GM19395 (cell line): ENCODE measurements around the gene SEMA4C.
A peak's percentile ranks its signal among the peaks of the same experiment; 100 is the strongest.
"Not testable (repeated sequence)": the region's sequence is repeated elsewhere in the genome, so short reads cannot be mapped to it uniquely, and the experiment has no call there.

ENCODE experiments used
- ATAC-seq: cut with Tn5 transposase; IDR thresholded peaks from one replicate; pipeline ENCODE4 v1.9.1; 2021; ENCODE audit warnings: mild to moderate bottlenecking, moderate library complexity; ENCODE audit not compliant: unreplicated experiment

Gene SEMA4C

DNA sequence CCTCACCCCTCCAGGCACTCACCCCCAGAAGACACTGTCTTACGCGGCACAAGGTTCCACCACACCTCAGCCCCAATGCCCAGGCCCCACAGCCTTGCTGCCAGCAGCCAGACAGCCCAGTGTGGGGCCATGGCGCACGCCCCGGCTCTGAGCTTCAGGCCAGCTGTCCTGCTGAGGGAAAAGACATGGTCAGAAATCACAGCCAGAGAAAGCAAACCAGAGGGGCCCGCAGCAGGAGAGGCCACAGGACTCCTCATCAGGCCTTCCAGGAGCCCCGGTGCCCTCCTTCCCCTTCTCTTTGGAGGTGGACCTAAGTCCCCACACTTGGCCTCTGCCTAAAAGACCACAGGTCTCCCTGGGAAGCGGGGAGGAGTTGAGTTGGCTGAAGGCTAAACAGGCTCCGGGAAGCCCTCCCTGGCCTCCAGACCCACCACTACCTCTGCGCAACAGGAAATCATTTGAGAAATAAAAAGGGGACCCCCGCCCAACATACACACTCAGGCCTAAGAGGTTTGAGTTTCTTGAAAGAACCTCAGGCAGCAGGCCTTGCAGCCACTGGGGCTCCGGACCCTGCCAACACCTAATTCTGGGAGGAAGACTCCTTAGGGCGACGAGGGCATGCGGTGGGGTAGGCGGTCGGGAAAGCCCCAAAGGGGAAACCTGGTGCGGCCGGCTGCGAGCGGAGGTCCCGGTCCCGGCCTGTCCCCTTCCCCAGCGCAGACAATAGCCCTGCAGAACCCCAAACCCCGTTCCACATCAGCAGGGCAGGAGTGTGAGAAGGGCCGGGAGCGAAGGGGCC, 1.9 kb downstream of the SEMA4C start:
- peak; percentile 23 for ATAC-seq

DNA sequence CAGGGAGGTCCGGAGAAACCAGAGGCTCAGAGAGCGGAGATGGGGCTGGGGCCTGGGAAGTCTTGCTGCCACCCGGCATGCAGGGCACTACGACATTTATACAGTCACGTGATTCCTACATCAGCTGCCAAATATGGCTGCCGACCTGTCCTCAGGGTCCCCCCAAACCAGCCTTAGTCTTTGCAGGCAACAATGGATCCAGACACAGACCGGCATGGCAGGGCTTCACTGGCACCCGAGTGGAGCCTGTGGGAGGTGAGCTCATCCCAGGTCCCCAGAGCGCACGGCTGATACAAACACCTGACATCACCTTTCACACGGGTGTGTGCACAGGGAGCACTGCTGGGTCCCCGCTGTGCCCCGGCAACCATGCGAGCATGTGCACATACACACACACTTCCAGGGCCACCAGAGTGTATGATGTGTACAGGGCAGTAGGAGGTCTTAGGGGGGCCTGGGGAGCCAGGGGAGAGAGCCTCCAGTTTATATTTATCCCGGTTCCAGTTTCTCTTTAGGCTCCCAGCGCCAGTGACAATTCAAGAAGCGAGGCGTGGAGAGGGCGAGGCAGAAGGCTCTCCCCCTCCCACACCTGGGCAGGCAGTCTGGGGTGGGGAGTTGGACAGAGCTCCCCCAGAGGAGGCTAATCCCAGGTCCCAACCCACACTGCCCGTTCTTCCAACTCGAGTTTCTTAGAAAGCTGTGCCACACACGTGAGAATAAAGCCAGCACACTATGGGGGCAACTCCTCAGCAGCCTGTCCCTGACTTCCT, 2.7 kb downstream of the SEMA4C start:
- ATAC-seq, result no peak

DNA sequence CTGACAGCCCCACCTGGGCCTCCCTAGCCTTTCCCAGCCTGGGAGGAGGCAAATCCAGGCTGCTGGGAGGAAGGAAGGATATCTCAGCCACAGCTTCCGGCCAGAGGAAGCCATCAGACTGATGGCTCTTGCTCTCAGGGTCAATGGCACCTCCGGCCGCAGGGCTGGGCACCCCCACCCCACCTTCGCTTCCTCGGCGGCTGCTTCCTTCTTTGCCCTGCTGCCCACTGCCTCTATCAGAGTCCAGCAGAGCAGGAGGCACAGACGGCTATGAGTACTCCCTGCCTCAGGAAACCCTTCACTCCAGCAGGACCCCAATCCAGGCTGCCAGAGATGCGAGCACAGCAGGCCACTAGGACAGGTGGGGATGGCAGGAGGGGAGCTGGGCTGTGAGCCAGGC, 3.3 kb downstream of the SEMA4C start:
- no peak for ATAC-seq

DNA sequence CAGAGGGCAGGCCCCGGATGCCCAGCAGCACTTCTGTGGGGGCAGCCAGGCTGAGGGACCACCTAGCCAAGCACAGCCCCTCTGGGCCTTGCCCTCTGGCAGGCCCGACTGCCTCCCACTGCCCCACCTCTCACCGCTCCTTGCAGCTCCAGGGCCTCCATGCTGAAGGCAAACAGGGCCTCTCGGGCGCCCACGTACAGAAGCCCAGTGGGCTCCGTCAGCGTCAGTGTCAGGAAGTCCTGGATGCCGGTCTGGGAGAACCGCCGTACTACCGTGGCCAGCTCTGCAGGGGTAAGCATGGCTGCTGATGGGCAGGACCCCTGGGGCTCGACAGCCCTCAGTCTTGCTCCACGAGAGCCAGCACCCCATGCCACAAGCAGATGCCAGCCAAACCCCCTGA, 3.7 kb downstream of the SEMA4C start:
- ATAC-seq, result no peak

DNA sequence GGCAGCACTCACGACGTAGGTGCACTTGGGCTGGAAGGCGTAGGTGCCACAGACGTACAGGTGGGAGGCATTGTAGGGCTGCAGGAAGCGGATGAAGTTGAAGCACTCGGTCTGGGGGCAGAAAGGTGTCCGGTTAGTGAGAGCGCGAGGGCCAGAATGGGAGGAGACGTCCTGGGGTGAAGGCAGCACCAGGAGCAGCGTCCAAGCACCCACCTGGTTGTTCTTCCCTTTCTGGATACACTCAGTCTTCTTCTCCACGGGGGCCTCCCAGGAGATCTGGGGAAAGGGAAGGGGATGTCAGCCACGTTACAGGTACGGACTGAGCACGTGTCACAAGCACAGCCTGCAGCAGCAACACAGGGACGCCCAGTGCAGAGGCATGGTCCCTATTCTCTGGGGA, 4.2 kb downstream of the SEMA4C start:
- no peak for ATAC-seq

DNA sequence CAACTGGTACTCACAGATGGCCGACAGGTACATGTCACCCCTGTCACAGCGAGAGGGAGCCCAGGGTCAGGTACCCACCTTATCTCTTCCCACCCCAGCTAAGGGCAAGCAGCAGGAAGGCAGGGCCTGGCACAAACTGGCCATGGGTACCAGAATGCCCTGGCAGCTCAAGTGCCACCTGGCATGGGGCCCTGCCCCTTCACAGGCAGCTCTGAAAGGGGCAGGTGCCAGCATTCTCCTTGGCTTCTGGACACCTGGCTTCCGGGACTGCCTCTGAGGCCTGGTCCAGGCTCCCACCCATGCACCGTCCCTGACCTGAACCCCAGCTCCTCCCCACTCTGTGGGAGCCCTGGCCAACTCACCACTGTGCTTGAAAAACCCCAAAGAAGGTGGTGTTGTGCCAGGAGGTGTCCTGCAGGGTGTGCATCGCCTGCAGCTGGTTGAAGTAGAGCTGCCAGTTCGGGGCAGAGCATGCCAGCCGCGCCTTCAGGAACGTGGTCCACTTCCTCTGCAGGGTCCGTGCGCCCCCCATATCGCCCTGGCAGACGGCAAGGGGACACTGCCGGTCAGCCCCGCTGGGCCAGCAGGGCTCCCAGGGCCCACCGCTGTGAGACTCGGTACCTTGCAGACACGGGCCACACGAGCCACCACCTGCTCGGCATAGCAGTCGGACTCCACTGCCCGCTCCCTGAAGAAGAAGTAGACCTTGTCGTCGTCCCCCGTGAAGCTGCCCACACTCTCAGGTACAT, 5.4 kb downstream of the SEMA4C start:
- no peak for ATAC-seq

DNA sequence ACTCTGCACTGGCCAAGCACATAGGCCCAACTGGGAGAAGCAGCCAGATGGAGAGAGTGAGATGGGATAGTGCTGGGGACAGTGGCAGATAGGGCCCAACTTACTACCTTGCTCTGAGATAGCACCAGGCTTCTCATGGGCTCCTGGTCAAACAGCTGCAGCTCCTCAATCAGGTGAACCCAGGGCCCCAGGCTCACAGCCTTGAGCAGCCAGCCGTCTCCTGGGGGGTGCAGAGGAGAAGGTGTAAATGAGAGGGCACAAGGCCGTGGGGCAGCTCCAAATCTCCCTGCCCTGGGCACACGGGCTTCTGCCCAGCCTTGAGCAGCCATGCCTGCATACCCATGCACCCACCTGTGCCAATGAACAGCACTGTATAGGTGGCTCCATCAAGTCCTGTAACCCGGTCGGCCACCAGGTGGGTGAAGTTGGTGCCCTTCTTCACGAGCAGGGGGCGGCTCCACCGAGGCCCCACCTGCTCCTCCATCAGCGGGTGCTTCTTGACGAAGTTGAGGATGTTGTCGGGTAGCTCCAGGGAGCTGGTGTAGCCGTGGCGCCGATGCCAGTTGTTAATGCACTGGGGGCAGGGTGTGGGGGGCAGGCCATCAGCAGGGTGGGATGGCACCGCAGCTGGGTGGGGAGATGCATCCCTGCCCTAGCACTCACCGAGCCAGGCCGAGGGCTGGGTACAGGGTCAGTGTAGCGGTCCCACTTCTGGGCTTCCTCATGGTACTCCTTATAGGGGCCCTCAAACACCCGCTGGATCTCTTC, 6.1 kb downstream of the SEMA4C start:
- ATAC-seq, result no peak

DNA sequence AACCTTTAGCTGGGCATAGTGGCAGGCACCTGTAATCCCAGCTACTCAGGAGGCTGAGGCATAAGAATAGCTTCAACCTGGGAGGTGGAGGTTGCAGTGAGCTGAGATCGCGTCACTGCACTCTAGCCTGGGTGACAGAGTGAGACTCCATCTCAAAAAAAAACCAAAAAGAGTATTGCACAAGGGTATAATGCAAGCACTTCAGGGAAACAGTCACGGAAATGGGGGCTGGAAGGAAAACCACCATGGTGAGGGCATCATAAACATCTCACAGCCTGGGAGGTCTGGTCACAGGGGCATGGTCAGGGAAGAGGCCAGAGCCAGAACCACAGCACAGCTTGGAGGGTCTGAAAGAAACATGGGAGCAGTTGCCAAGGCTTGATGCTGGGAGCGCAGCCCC, 6.8 kb downstream of the SEMA4C start:
- not testable (repeated sequence) for ATAC-seq

DNA sequence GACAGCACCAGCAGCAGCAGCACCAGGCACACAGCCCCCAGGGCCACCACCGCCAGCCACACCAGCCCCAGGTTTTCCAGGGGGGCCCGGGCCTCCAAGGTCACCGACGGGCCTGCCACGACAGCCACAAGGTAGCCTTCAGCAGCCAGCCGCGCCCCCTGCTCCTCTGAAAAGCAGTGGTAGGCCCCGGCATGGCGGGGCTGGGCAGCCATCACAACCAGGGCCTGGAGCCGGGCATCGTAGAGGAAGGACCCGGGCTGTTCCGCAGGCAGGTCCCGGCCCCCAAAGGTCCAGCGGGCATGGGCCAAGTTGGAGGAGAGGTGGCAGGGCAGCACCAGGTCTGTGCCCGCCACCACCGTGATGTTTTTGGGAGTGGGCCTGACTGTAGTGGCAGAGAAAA, 8.8 kb downstream of the SEMA4C start:
- ATAC-seq, result no peak

DNA sequence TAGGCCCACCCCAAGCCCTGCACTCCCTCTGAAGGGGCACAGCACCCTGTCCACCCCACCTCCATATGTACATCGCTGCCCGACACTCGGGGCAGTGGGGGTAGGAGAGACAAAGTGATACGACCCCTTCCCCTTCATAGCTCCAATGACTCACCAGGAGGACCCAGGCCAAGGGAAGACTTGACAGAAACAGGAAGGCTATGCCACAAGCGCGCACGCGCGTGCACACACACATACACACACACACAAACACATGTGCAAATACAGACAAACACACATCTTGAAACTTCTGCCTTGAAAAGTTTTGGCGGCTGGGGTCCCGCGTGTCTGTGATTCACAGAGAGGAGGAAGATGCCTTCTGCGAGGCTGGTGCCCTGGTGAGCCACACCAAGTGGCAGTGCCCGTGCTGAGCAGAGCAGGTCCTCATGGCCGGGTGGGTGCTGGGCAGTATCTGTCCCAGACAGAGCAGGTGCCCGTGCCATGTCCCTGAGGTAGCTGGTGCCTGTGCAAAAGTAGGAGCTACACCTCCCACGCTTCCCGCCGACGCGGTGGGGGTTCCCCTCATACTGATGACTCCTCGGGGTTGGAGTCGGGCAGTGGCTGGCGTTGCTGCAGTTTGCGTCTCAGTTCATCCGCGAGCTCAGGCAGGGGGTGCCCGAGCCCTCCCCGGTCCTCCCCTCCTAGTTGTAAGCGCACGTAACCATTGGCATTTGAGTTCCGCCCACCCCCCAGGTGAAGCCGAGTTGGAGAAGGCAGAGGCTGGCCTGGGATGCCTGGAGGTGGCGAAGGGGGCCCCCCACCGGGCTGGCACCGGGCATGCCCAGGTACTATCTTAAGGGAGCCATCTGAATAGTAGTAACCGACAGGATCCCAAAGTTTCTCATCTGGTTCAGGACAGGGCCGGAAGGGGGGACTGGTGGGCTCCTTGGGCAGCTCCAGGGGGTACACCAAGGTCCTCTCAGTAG, 9.5 kb downstream of the SEMA4C start:
- no peak for ATAC-seq

DNA sequence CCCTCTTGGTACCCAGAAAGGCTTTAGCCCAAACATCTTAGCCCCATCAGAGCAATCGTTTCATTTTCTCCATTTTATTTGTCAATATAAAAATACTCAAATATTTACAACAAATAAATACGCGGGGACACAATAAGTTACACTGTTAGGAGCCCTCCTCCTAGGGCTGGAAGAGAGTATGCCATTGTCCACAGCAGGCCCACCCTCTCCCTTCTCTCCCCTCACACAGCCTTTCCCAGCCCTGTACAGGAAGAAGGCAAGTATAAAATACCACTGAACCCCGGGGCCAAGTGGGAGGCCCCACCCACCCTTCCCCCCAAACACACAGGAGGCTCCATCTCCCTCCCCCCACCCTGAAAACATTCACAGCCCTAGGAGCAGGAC, 10.2 kb downstream of the SEMA4C start:
- ATAC-seq, result no peak

DNA sequence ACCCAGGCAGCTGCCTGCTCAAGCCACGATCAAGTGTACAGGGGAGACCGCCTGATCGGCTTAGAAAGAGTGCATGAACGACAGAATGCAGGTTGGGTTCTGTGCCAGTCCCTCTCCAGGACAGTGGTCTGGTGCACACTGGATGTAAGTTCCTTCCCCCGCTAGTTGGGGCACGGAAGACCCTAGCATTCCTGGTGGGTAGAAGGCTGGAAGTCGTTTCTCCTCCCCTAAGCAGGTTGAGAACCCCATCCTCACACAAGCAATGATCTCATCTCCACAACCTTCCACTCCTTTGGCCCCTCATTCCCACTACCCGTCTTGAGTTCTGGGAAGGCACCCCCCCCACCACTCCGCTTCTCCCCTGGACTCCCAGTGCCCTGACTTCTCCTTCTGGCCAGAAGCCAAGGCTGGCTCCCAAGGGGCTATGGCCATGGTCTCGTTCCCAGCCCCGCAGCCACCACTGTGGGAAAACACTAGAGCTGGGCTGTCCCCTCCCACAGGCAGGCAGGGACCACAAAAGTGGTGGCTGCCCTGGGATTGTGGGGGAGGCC, 10.7 kb downstream of the SEMA4C start:
- ATAC-seq, result no peak

DNA sequence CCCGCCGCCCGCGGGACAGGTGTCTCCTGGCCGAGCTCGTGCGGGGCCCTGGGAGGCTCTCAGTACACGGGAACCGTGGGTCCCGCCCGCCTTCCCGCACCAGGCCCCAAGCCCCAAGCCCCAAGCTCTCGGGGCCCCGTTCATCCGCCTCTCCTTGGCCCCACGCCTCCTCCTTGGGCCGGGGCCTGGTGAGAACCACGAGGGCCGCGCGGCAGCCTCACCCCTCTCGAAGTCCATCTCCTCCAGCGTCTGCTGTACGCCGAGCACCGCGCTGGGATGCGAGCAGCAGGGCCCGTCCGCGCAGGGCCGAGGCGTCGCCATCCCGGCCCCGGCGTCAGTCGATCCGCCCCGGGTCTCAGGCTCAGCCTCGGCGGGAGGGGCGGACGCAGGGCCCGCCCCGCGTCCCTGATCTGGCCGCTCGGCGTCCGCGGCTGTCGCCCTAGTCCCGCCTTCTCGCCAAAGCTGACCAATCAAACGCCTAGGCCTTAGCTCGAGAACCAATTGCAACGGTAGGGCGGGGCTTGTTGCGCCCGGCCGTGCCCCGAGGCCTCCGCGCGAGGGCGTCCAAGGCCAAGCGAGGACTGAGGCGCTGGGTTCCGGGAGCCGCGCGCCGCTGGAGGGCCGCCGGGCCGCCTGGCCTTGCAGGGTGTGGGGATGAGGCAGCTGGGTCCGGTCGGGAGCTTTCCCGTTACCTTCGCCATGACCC, 12.1 kb downstream of the SEMA4C start, which contains the start of gene ANKRD39:
TSS of gene ANKRD39 (minus strand) at position 350 of the 706 bp plus-strand sequence. CDS start at position 321, 29 bp downstream.
- ATAC-seq, result peak; percentile 90

DNA sequence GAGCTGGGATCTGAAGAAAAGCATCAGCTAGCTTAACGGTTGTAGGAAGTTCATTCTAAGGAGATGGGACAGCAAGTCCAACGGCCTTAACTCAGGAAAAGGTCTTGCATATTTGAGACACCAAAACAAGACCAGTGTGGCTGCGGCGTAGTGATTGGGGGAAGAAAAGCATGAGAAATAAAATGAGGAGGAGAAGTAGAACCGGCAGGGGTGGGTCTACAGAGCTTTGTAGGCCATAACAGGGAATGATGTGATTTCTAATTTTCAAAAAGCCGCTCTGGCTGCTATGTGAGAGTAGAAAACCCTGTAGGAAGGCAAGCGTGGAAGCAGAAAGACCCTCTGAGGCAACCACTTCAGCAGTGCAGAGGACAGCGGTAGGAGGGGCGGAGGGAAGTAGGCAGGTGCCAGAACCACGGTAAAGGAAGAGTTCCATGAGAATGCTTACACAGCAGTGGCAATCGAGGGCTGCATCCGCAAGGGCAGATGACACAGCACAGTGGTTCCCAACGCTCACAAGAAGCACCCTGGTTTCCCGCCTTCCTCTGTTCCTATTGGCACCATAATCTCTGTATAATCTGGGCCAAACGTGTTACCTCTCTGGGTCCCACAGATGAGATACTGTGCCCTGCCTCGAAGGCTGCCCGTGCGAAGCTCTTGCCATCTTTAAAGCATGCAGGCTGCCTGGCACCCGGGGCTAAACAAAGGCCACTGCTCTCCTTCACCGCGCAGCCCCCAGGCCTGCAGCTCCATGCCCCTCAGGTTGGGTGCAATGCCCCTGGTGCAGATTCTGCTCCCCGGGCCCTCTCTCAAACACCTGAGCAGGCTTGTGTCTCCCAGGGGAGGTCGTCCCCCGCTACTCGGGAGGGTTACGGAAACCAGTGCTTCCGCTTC, 12.9 kb downstream of the SEMA4C start:
- ATAC-seq, result peak; percentile 39

DNA sequence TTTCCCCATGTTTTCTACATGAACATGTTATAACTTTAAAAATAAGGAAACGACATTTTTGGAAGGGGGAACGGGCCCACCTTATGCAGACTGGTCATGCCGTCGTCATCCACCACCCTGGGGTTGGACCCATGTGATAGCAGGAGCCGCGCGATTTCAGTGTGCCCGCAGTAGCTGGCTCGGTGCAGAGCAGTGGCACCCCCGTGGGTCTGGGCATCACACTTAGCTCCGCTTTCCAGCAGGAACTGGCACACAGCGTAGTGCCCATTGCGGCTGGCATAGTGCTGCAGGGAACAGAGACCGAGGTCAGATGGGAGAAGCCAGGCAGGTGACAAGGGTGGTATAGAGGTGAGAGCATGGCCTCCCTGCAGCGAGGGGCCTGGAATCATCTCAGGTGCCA, 16.6 kb downstream of the SEMA4C start:
- ATAC-seq, result no peak

DNA sequence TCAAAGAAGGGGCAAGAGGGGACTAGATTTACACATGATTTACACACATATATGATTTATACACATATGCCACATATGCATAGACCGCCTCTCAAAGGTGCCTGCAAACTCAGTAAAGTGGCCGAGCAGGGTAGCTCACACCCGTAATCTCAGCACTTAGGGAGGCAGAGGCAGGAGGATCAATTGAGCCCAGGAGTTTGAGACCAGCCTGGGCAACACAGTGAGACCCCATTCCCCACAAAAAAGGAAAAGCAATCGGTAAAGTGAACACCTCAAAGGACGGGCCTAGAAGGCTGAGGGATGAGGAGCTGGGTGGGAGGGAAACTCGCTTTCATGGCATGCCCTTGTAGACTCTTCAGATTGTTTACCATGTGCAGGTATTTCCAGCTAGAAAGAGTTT, 17.2 kb downstream of the SEMA4C start:
- no peak for ATAC-seq

DNA sequence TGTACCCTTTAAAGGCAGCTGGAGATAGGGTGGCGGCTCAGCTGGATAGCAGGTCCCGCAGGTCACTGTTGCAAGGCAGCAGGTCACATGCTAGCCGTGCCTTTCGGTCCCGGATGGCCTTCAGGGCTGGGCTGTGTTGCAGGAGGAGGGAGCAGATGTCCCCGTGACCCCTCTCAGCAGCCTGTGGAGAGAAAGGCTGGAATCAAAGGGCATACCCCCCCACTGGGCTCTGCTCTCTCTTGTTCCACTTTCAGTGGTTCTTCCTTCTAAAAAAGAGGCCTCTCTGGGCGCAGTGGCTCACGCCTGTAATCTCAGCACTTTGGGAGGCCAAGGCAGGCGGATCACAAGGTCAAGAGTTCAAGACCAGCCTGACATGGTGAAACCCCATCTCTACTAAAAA, 21.6 kb downstream of the SEMA4C start:
- no peak for ATAC-seq

DNA sequence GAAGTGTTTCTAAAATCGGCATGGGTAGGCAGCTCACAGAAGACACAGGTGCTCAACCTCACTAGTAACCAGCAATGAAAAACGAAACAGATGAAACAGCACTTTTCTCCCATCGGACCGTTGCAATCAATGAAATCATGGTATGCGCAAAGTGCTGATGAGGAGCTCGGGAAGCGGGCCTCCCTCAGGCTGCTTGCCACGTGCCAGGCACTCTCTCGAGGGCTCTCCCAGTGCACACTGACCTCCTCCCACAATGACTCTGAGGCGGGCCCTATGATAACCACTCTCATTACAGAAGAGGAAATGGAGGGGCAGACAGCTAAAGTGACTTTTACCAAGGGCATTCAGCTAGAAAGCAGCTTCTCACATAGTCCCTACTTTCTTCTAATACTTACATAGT, 22.3 kb downstream of the SEMA4C start:
- ATAC-seq, result no peak
